Heart left ventricle (tissue), 16 donors: ENCODE measurements around the gene MGMT. TPM values are rescaled to one million over a fixed set of nuclear protein-coding genes. Genes with fewer than 3 reads are reported as not detected.

ENCODE experiments used
- ATAC-seq, 4 donors: fragments of 200-7000 bp; cut with Tn5 transposase; one replicate each; pipeline ENCODE4 v1.9.1; 2020 to 2022; ENCODE audit warnings: moderate library complexity in 4 of 4, mild to moderate bottlenecking in 3 of 4, moderate number of reproducible peaks in 1 of 4
- DNase-seq, 5 donors: peaks; one replicate each; pipeline ENCODE4 v3.0.0-alpha.2; 2020
- H3K27ac ChIP-seq, 12 donors: fragments of 200-600 bp; sonication (generic) in 4 of 12; one replicate each; pipeline versions ENCODE4 v1.5.0 to v1.8.0; 2016 to 2022; ENCODE audit warnings: mild to moderate bottlenecking in 2 of 12
- H3K27me3 ChIP-seq, 9 donors: fragments of 200-600 bp; sonication (generic) in 2 of 9; one replicate each; pipeline versions ENCODE4 v1.5.1 to v1.8.0; 2016 to 2022; ENCODE audit warnings: mild to moderate bottlenecking in 3 of 9
- H3K36me3 ChIP-seq, 9 donors: fragments of 200-600 bp; sonication (generic) in 2 of 9; one replicate each; pipeline versions ENCODE4 v1.5.0 to v1.8.0; 2018 to 2022; ENCODE audit warnings: mild to moderate bottlenecking in 2 of 9
- H3K4me1 ChIP-seq, 12 donors: fragments of 200-600 bp; sonication (generic) in 4 of 12; one replicate each; pipeline versions ENCODE4 v1.5.0 to v1.8.0; 2016 to 2022; ENCODE audit warnings: mild to moderate bottlenecking in 3 of 12
- H3K4me3 ChIP-seq, 12 donors: fragments of 200-600 bp; sonication (generic) in 4 of 12; one replicate each; pipeline versions ENCODE4 v1.5.0 to v1.8.0; 2017 to 2022; ENCODE audit warnings: mild to moderate bottlenecking in 9 of 12, moderate library complexity in 4 of 12
- H3K9me3 ChIP-seq, 12 donors: fragments of 200-600 bp; sonication (generic) in 4 of 12; one replicate each; pipeline versions ENCODE4 v1.5.0 to v1.8.0; 2016 to 2022; ENCODE audit warnings: mild to moderate bottlenecking in 1 of 12
- POLR2A ChIP-seq, 2 donors: fragments of 450-650 bp; IDR thresholded peaks; one replicate each; pipeline ENCODE4 v1.6.1; 2017; ENCODE audit warnings: antibody characterized with exemption in 2 of 2, mild to moderate bottlenecking in 2 of 2, moderate library complexity in 2 of 2
- WGBS, 4 donors: extraction: QIAGEN DNeasy Blood & Tissue Kit in 2 of 4; methylation state at CpG; one replicate each; pipeline versions ENCODE4 v1.1.5 to v1.1.7; 2013 to 2018; 5-methylcytosine and 5-hydroxymethylcytosine counted together
- intact Hi-C, 10 donors: fragments of 100-400 bp; cut with DNase I; formaldehyde crosslinking; loops; one replicate each; pipeline versions ENCODE4 v1.11.1 to v1.14.2; 2022
- polyA plus RNA-seq, 2 donors: library from polyadenylated mRNA; stranded (reverse); fragments of 200-250 nt; gene quantifications; one replicate each; pipeline ENCODE4 v1.2.3, GENCODE V29; 2013
- total RNA-seq, 9 donors: library from RNA; depleted of rRNA in 2 of 9; stranded (reverse); fragments of >200 nt in 2 of 9; fragmentation: NEBNext Ultra II Directional in 3 of 9; extraction: Animal tissue kit (Norgen Biotek cat#: 25700) in 3 of 9; gene quantifications; one replicate each; pipeline versions ENCODE4 v1.1.0 to v1.2.4, GENCODE V29; 2016 to 2023
- TF ChIP-seq, protein P1 (sequence below), 12 donors: fragments of 200-600 bp; sonication (generic) in 4 of 12; IDR thresholded peaks; one replicate each; pipeline versions ENCODE4 v1.5.0 to v1.8.0; 2018 to 2022; ENCODE audit warnings: antibody characterized with exemption in 12 of 12, mild to moderate bottlenecking in 5 of 12
- donor health status: ischemic (EF 13 %, LVEDD 7.1; RV severe dilation, severe dysfunction).
- donor health status: healthy with polysubstance abuse.
- donor health status: DM: no; HTN: yes; CAD: no.
- donor health status: DM: no; HTN: no; CAD: no.
- donor health status: ischemic (EF 25% LVEDD 6.9; RV normal size, moderate dysfunction).
- donor health status: ischemic (EF 25% LVEDD 5.7; RV mildly dilated, moderate dysfunction).
- donor health status: healthy.
- donor health status: DM: yes; HTN: yes; CAD: no.
- donor health status: ischemic (EF 35%, LVEDD 5.7; RV mildly dilated, moderate dysfunction).
- donor health status: nonischemic (EF 11% LVEDD 7.7; RV severe dilation, severe dysfunction).
- donor health status: DM: yes; HTN: yes; CAD: no.
- donor health status: PGD.
- donor health status: ischemic (EF 29% LVEDD 5.4; RV normal size, mild dysfunction).
- donor health status: nonischemic (EF 23%, LVEDD 6.1; RV moderate dilation, normal function).

Gene MGMT
- total and polyA plus RNA-seq, 11 donors, result 6.2 to 25.3 (median 11.6) TPM

DNA sequence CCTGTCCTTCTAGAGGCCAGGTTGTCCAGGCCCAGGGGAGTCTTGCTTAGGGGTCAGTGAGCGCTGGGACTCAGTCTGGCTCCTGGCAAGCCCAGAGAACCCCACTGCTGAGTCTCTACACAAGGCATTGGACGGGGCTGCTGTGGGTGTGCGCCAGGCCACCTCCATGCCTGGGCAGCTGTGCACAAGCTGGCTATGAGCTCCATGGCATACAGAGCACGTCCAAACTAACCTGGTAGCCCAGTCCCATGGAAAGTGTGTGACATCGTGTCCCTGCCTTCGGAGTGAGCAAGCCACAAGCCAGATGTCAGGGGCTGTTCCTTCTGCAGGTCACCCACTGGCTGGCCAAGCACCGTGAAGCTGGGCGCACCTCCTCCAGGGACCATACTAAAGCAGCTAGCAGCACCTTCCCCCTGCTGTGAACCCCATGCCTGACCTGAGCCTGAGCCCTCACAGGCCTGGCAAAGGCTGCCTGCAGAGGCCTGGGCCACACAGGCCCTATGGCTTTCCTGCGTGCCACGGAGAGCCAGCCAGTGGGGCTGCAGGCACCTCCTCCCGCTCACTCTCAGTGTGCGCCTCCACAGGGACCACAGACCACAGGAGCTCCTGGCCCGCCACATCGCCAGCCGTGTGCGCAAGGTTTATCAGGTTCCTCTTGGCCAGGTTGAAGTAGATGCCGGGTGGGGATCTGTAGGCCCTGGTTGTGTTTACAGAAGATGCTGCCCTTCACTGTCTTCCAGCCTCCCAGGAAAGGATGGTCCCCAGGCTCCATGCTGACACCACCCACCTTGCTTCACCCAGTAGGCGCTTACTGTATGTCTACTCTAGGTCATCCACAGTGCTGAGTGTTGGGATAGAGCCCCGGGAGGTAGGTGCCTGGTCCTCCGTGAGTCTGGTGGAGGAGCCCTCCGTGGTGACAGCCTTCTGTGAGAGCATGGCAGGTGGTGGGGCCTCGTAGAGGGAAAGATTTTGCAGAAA is 277.4 kb downstream of the MGMT start:
- H3K27ac ChIP-seq, result no peak overlapping the region
- intact Hi-C loops, result no loop called here
- no peaks in the 10 kb centered on the region for H3K27me3 ChIP-seq
- no peaks in the 10 kb centered on the region for H3K4me1 ChIP-seq
- H3K4me3 ChIP-seq, result no peak overlapping the region
- ATAC-seq (peak in 1 of 4 donors; percentile 46), DNase-seq (peak in 1 of 5 donors; percentile 9)
- TF ChIP-seq, protein P1, sequence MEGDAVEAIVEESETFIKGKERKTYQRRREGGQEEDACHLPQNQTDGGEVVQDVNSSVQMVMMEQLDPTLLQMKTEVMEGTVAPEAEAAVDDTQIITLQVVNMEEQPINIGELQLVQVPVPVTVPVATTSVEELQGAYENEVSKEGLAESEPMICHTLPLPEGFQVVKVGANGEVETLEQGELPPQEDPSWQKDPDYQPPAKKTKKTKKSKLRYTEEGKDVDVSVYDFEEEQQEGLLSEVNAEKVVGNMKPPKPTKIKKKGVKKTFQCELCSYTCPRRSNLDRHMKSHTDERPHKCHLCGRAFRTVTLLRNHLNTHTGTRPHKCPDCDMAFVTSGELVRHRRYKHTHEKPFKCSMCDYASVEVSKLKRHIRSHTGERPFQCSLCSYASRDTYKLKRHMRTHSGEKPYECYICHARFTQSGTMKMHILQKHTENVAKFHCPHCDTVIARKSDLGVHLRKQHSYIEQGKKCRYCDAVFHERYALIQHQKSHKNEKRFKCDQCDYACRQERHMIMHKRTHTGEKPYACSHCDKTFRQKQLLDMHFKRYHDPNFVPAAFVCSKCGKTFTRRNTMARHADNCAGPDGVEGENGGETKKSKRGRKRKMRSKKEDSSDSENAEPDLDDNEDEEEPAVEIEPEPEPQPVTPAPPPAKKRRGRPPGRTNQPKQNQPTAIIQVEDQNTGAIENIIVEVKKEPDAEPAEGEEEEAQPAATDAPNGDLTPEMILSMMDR (IDR thresholded peaks at IDR 0.05), result no peak
- no peak for TF ChIP-seq POLR2A (IDR thresholded peaks at IDR 0.05)
- H3K9me3 ChIP-seq, result peaks cover 0 to 41% (median 17%) of the 10 kb centered on the region in 12 donors
- H3K36me3 ChIP-seq, result no peaks in the 10 kb centered on the region
- 94 to 98% (median 96%) methylated on average over 20 to 22 of the region's 22 CpGs for WGBS, 4 donors

GRCh38 chr10:129745186-129745750 is 278.2 kb downstream of the MGMT start:
- H3K4me3 ChIP-seq, result no peak overlapping the region

DNA sequence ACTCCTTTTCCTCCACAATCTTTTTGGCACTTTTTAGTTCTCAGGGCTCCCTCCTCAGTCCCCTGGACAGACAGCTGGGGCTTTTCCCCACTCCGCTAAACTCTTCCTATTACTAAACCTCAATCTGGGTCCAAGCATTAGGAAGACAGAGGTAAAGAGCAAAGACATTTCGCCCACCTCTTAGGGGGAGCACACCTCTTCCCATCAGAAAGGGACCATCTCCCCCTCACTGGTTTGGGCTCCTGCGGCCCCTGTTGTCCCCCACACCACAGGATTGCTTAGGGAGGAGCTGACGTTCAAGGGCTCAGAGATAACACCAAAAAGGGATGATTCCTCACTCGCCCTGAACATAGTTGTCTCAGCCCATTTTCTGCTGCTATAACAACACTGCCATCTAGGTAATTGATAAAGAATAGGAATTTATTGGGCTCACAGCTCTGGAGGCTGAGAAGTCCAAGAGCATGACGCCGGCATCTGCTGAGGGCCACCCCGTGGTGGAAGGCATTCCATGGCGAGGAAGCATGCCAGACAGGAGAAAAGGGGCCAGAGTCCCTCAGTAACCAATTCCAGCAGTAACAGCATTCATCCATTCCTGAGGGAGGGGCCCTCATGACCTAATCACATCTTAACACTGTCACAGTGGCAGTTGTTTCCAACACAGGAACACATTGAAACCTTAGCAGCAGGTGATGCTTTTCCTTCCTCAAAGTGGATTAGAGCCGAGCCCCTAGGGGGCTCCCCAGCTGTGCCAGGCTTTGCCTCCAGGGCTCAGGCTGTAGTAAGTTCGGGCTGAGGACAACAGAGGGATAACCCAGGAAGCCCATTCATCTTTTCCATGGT is 287.4 kb downstream of the MGMT start:
- intact Hi-C loops, result no loop called here
- no peak overlapping the region for H3K27ac ChIP-seq
- no peak for TF ChIP-seq POLR2A (IDR thresholded peaks at IDR 0.05)
- TF ChIP-seq, protein P1 (IDR thresholded peaks at IDR 0.05), result no peak
- DNase-seq (no peak), ATAC-seq (no peak)
- no peaks in the 10 kb centered on the region for H3K27me3 ChIP-seq
- no peak overlapping the region for H3K4me3 ChIP-seq
- WGBS, 4 donors, result 80 to 84% (median 82%) methylated on average over 11 of the region's 11 CpGs
- peaks cover 0 to 14% (median 0%) of the 10 kb centered on the region in 12 donors for H3K4me1 ChIP-seq
- H3K36me3 ChIP-seq, result peaks cover 0 to 4% (median 0%) of the 10 kb centered on the region in 9 donors
- H3K9me3 ChIP-seq, result peaks cover 0 to 46% (median 13%) of the 10 kb centered on the region in 12 donors

More at GRCh38 chr10:129745186-129745750, 278.2 kb downstream of the MGMT start:
- H3K36me3 ChIP-seq, result no peaks in the 10 kb centered on the region
- no peak for DNase-seq
- ATAC-seq, result no peak
- H3K27me3 ChIP-seq, result no peaks in the 10 kb centered on the region
- peaks cover 0 to 49% (median 22%) of the 10 kb centered on the region in 12 donors for H3K9me3 ChIP-seq
- no peaks in the 10 kb centered on the region for H3K4me1 ChIP-seq
- TF ChIP-seq POLR2A (IDR thresholded peaks at IDR 0.05), result no peak
- TF ChIP-seq, protein P1 (IDR thresholded peaks at IDR 0.05), result no peak
- intact Hi-C loops, result no loop called here
- whole genome bisulfite sequencing, 4 donors, result 96 to 97% (median 97%) methylated on average over 13 of the region's 13 CpGs
- no peak overlapping the region for H3K27ac ChIP-seq
